ENCODE measurements around the gene CFB.

DNA sequence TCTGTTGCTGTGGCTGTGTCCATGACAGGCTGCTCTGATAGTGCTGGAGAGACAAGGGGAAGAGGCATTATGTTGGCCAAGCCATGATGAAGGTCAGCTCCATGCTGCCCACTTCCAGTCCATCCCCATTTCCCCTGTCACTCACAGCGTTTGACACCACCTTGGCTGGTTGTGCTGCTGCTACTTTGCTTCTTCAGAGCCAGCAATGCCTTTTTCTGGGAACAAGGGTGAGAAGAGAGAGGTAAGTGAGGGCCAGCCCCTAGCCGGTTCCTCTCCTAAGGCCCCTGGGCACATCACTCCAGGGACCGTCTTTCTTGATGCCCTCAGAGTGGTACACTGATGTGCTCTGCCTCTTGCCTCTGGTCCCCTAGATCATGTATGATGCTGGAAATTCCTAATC lies 10.9 kb downstream of the CFB start:
- TF ChIP-seq, protein P1, sequence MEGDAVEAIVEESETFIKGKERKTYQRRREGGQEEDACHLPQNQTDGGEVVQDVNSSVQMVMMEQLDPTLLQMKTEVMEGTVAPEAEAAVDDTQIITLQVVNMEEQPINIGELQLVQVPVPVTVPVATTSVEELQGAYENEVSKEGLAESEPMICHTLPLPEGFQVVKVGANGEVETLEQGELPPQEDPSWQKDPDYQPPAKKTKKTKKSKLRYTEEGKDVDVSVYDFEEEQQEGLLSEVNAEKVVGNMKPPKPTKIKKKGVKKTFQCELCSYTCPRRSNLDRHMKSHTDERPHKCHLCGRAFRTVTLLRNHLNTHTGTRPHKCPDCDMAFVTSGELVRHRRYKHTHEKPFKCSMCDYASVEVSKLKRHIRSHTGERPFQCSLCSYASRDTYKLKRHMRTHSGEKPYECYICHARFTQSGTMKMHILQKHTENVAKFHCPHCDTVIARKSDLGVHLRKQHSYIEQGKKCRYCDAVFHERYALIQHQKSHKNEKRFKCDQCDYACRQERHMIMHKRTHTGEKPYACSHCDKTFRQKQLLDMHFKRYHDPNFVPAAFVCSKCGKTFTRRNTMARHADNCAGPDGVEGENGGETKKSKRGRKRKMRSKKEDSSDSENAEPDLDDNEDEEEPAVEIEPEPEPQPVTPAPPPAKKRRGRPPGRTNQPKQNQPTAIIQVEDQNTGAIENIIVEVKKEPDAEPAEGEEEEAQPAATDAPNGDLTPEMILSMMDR (conservative IDR thresholded peaks at IDR 0.05; ENCODE audit: low read length), result no peak
- TF ChIP-seq EZH2phosphoT487 (IDR thresholded peaks at IDR 0.05; ENCODE audit: borderline replicate concordance), result no peak

Measured in Loucy (cell line).